Measurements from ENCODE around the gene EXOC3L4.
"Not testable (repeated sequence)": the region's sequence is repeated elsewhere in the genome, so short reads cannot be mapped to it uniquely, and the experiment has no call there.

The EXOC3L4 gene

DNA sequence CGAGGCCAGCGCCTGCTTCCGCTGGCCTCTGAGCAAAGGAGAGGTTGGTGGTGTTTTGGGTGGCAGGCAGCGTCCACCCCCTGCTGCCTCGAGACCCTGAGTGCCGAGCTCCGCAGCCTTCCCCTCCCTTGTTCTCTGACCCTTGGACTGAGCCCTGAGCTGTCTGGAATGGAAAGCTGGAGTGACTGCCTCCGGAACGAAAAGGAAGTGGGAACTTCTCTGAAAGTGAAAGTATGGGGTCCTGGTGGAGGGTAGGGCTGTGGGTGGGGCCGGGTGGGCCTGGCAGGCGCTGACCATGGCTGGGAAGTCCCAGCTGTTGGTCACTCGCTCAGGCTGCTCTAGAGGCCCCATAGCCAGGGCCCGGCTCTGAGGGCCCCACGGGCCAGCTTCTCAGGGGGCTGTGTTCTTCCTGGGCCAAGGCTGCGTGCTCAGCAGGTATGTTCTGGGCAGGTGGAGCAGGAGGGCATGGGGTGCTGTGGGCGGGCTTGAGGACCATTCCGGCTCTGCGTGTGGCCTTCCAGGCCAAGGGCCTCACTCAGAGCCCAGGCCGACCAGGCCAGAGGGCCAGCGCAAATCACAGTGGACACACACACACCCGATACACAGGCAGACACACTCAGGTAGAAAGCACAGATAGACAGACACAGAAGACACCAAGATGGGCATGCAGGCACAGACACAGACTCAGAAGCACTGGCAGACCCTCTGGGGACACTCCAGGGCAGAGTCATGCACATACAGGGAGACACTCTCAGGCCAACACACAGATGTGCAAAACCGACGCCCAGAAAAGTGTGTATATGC lies at the start of gene EXOC3L4:
Gene EXOC3L4 (plus strand): TSS at position 320 of the 804 bp plus-strand sequence. CDS start 5,495 bp downstream, outside the sequence.
- DNase-seq (ENCODE audit: low spot score) = peak; percentile 42

DNA sequence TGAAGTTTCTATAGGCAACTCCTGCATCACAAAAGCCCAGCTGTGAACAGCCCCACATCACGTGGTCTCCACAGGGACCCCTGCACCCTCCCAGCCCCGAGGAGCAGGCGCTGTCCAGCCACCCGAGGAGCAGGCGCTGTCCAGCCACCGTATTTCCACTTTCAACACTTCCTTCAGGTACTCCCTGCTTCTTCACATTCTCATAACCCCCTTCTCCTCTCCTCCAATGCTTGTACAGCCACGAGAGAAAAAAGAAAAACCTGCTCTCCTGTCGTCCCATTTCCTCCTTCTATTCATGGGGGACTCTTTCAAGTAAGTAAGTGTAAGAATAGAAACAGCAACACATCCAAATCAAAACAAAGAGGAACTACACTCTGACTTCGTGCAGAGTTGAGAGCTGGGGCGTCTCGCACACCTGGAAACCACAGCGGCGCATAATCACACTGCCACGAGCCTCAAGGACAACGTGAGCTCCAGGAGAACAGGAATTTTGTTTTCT lies 49.1 kb upstream of the EXOC3L4 start:
- no peak for DNase-seq (ENCODE audit: low spot score)

DNA sequence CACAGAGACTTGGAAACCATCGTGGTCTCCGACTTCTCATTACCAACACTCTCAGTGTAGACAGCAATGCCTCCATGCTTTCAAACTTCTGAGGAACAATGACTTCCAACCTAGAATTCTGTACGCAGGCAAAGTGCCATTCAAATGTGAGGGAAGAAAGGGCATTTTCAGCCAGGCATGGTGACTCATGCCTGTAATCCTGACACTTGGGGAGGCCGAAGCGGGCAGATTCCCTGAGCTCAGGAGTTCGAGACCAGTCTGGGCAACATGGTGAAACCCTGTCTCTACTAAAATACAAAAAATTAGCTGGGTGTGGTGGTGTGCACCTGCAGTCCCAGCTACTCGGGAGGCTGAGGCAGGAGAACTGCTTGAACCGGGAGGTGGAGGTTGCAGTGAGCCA lies 47.1 kb upstream of the EXOC3L4 start:
- DNase-seq (ENCODE audit: low spot score) = not testable (repeated sequence)

DNA sequence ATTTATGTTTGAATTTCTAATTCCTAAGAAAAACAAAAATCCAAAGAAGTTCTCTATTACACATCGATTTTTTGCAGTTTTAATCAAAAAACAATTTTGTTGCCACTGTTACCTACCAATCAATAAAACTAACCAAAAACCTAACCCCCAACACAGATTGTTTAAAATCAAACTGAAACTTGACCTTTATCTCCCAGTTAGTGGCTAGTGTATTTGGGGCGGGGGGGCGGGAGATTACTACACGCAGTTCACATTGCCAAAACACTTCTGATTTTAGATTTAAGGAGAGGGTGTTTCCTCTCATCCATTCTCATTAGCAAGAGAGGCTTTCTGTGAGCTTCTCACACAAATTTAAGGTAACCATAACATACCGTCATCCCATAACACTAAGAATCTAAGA lies 43.6 kb upstream of the EXOC3L4 start:
- no peak for DNase-seq (ENCODE audit: low spot score)

DNA sequence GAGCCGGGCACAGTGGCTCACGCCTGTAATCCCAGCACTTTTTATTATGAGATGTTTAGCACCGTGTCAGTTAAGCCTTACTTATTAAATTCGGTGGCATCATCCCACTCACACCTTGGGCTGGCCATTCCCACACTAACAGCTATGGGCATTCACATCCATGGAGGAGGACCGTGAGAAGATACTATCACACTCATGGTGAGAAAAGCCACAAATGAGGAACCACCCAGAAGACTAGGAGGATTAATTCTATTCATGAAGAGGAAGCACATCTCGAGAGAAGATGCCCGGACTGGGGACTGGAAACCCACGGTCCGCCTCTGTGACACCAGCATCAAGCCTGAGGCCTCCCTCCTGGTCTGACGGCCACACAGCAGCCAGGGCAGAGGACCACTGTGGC lies 42.1 kb upstream of the EXOC3L4 start:
- DNase-seq (ENCODE audit: low spot score) = no peak

DNA sequence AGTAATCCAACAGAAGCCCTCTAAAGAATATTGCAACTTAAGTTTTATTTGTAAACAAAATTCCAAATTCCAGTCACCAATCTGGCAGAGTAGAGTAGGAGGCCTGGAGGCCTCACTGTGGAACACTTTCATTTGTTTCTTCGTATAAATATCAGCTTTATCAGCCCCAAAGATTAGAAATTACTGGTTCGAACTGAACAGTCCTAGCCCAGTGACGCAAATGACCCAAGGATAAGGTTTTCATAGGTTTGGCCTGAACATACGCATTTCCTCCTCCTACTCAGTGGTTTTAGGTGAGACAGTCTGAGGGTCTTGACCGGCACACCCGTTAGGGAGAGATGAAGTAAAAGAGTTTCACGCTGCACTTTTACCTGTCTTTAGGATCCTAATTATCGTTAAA lies 38.8 kb upstream of the EXOC3L4 start:
- no peak for DNase-seq (ENCODE audit: low spot score)

DNA sequence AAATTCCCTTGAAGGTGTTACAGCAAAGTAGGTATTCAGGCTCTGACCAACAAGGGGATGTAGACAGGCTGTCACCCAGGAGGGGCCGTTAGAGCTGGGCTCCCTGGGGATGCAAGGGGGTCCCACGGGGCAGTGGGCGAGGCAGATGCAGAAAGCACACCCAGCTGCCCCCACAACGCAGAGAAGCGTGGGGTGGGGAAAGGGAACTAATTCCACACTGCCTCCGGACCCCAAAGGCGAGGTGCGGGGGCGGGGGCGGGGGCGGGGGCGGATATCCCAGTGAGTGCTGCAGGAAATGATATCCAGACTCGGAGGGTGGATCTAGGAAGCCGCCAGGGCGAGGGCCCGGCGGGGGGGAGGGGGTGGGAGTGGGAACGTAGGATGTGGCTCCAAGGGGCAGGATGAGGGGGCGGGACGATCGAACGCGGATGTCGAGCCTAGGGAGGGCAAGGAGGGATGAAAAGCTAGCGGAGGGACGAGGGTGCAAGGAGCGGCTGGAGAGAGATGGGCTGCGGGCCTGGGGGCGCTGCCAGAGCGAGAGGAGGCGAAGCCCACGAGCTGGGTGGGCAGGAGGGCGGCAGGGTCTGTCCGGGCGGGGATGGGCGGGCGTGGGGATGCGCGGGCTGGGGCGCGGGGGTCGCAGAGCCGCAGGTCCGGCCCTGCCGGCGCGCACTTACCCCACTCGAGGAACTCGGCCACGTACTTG lies 38.0 kb upstream of the EXOC3L4 start:
- peak; percentile 55 for DNase-seq (ENCODE audit: low spot score)

DNA sequence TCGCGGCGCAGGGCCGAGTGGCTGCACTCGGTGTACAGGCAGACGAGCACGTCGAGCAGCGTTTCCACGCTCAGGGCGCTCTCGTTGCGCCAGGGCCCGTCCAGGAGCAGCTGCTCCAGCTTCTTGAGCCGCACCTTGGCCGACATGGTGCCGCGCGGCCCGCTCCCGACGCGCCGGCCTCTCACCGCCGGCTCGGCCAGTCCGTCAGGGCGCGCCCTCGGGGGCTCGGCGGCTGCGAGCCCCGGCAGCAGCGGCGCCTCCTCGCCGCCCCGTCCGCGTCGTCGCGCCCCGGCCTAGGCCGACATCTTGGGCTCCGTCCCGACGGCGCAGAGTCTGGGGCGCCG lies 37.5 kb upstream of the EXOC3L4 start:
- no peak for DNase-seq (ENCODE audit: low spot score)

DNA sequence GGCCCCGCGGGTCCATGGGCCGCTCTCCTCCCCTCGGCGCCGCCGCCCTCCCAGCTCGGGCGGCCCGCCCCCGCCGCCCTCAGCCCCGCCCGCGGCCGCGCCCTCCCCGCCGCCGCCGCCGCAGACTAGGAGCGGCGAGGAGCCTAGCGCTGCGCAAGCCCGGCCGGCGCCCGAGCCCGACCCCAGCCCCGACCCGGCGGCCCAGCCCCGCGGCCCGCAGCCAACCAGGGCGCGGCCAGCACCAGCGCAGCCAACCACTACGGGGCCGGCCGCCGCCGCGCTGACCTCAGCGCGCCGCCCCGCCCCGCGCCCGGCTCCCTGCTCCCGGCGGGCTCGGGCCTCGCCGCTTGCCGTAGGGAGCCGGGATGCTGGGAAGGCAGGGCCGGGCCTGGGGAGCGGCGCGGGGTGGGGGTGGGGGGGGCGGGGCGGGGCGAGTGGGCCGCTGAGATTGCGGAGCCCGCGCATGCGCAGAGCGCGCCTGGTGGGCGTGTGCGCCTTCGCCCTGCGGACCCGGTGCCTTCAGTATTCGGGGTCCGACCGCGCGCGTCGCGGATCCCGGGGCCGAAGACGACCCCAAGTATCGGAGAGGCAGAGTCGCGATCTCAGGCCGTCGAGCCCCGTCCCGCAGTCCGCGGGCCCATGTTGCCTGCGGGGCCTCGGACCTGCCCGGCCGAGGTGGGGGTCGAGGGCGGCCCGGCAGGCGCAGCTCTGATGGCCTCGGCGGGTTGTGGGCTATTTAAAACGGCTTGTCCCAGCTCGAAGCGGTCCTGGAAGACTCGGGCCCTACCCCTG lies 37.0 kb upstream of the EXOC3L4 start, which contains the start of gene CDC42BPB:
Gene CDC42BPB (minus strand): TSS at position 178 of the 792 bp plus-strand sequence. CDS start 376 bp downstream, outside the sequence.
- peak; percentile 95 for DNase-seq (ENCODE audit: low spot score)

DNA sequence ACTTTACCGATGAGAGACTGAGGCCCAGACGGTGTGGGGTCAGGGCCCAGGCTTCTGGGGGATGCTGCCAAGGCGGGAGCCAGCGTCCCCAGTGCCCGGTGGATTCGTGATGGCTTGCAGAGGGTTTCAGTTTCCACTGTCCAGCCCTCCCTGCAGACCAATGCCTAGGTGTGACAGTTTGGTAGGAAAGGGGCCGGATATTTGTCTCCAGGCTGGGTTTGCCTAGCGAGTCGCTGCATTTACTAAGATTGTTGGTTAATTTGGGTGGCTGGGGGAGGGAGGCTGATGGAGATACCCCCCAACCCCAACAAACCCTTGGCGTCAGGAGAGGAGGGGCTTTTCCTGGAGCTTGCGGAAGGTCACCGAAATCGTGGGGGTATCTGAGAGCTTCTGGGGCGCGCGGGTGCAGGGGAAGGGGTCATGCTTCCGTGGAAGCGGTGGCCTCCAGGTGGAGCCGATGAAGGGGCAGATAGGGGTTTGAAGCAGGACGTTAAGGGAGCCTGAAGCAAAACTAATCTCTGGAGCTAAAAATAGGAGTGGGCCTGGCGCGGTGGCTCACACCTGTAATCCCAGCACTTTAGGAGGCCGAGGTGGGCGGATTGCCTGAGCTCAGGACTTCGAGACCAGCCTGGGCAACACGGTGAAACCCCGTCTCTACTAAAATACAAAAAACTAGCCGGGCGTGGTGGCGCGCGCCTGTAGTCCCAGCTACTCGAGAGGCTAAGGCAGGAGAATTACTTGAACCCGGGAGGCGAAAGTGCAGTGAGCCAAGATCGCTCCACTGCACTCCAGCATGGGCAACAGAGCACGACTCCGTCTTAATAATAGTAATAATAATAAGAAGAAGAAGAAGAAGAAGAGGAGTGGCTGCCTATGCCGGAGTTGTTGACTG lies 36.1 kb upstream of the EXOC3L4 start:
- no peak for DNase-seq (ENCODE audit: low spot score)

DNA sequence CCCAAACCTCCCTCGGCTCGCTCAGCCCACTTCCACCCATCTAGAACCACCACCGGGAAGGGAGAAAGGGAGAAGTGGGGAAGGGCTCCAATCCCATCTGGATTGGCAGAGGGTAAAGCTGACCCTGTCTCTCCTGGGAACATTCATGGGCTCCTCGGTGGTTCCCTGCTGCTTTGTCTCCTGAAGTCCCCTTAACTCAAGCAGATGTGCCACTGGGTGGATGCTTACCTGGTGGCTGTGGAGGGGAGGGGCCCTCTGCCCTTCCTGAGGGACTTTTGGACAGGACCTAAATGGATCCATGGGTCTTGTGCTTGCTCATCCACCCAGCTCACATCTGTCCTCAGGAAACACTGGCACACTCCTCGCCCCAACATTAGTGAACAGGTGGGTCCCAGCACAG lies 35.0 kb upstream of the EXOC3L4 start:
- no peak for DNase-seq (ENCODE audit: low spot score)

DNA sequence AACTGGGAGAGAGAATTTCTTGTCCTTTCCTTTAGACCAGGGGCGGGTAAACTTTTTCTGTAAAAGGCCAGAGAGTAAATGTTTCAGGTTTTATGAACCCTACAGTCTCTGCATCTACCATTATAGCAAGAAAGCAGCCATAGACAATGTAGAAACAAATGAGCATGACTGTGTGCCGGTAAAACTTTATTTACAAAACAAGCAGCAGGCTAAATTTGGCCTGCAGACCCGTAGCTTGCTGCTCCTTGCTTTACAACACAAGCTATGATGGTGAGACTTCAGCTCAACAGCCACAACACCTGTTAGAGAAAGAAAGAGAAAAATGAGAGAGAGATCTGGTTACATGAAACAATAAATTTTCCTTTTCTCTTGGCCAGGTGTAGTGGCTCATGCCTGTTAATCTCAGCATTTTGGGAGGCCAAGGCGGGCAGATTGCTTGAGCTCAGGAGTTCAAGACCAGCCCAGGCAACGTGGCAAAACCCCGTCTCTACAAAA lies 33.0 kb upstream of the EXOC3L4 start:
- no peak for DNase-seq (ENCODE audit: low spot score)

DNA sequence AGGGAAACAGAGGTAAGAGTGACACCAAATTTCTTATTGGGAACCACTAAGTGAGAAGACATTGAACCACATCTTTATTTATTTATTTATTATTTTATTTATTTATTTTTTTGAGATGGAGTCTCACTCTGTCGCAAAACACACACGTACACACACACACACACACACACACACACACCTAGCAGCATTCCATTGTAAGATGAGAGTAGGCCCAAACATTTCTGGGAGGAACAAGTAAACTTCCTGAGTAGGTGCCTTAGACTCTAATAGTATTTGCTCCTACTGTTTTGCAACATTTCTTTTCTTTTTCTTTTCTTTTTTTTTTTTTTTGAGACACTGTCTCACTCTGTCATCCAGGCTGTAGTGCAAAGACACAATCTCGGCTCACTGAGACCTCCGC lies 30.1 kb upstream of the EXOC3L4 start:
- no peak for DNase-seq (ENCODE audit: low spot score)

DNA sequence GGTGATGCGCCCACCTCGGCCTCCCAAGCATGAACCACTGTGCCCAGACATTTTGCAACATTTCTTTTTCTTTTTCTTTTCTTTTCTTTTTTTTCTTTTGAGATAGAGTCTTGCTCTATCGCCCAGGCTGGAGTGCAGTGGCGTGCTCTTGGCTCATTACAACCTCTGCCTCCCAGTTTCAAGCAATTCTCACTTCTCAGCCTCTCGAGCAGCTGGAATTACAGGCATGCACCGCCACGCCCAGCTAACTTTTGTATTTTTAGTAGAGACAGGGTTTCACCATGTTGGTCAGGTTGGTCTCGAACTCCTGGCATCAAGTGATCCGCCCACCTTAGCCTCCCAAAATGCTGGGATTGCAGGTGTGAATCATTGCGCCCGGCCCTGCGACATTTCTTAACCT lies 29.5 kb upstream of the EXOC3L4 start:
- no peak for DNase-seq (ENCODE audit: low spot score)

DNA sequence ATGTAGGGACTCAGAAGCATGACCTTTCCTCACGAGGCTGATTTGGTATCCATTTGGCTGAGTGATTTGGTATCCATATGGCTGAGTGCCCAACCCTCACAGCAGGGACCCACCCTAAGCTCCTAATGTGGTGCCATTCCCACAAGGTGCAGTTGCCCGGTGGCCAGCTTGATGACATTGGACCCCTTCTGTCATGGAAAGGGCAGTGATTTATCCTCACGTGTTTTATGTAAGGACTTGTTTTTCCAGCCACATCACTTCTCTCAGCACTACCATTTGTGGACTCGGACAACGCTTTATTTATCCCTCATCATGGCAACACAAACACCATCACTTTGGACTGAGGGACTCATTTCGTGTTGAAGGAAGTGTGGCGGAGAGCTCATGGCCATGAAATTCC lies 28.7 kb upstream of the EXOC3L4 start:
- no peak for DNase-seq (ENCODE audit: low spot score)

DNA sequence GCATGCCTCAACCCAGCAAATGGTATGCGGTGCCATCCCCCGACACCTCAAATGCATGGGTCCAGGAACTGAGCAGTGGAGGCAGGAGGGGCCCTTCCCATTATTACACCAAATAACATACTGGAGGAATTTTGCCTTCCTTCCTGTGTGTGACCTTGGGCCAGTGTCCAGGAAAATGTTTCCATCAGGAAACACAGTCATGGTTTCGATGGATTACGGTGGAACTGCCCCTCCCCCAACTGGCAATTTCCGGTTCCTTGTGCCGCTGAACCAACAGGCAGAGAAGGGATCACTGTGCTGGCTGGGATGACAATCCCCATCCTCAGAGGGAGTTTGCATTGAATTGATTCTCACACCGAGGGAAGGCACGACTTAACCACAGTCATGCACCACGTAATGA lies 28.1 kb upstream of the EXOC3L4 start:
- no peak for DNase-seq (ENCODE audit: low spot score)

DNA sequence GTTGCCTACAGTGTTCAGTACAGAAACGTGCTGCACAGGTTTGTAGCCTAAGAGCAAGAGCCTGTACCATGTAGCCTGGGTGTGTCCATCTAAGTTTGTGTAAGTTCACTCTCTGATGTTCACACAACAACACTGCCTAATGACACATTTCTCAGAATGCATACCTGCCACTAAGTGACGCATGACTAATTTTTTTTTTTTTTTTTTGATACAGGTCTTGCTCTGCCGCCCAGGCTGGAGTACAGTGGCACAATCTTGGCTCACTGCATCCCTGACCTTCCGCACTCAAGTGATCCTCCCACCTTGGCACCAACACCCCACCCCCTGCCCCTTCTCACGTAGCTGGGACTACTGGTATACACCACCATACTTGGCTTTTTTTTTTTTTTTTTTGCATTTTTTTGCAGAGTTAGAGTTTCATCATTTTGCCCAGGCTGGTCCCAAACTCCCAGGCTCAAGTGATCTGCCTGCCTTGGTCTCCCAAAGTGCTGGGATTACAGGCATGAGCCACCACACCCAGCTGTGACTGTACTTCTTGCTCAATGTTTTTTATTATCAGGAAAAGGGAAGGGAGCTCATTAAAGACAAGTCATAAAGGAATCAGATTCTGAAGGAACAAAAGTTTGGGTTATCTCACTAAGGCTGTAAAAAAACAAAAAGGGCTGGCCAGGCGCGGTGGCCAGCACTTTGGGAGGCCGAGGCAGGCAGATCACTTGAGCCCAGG lies 27.1 kb upstream of the EXOC3L4 start:
- peak; percentile 87 for DNase-seq (ENCODE audit: low spot score)

DNA sequence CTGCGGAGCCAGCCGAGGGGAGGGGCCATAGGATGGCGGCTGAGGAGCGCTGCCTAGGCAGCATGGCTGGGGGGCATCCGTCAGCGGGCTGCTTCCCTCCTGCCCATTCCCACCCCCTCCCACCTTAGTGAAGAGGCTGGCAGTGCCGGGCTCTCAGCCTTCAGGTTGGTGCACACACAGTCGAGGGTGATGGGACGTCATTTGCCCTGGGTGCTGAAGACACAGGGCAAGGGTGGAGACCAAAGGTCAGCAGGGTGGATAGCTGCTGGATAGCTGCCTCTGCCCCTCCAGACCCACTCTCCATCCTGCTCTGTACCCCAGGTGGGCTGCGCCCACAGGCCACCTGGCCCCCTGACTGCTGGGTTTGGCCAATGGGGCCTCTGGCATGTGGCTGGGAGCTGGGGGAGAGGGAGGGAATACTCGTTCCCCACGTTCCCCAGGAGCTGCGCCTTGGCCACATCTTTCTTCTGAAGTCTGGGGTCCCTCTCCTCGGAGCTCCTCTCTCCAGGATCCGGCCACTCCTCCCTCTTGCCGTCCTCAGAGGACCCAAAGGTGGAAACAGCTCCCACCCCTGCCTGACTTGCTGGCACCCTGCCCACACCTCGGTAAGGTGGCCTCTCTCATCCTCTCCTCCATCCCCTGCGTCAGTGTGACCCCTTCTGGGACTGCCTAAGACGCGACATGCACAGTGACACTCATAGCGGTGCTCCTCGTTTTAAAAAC lies 26.0 kb upstream of the EXOC3L4 start:
- no peak for DNase-seq (ENCODE audit: low spot score)

DNA sequence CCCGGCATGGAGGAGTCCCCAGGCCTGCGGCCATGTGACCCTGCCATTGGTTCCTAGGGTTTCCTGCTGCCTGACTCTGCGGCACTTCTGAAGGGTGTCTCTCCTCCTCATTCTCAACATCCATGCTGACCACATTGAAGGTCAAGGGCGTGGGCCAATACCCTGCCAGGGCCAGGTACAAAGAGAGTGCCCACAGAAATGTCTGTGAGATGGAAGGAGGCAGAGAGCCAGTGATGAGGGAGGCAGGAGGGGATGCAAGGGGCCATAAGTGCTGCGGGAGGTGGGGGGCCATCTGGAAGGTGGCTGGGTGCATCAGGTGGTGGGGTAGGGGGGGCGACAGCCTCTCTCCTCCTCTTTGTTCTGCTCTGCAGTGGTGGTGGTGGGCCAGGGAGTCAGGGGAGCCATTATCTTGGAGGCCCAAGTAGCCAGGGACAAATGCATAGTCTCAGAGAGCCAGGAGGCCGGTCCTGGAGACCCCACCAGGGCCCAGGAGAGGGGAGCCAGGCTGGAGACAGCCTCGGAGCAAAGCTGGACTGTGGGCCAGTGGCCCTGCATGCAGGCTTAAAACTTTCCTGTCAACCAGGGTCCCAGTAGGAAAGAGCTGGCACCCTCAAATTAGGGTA lies 24.2 kb upstream of the EXOC3L4 start:
- no peak for DNase-seq (ENCODE audit: low spot score)
